HEK293 (cell line): Measurements from ENCODE around the gene MTCL1.

Source experiments
- CTCF ChIA-PET: fragments of 350-600 bp; formaldehyde crosslinking; extraction: SDS; loops from one replicate; lab custom pipeline; 2021; ENCODE audit warnings: antibody characterized with exemption; lab: Yijun Ruan, JAX
- POLR2A ChIA-PET: fragments of 300-600 bp; formaldehyde crosslinking; extraction: SDS; loops from one replicate; lab custom pipeline; 2020; ENCODE audit warnings: antibody characterized with exemption, inconsistent platforms; lab: Yijun Ruan, JAX
- H3K27ac ChIP-seq: fragments of 200-500 bp; sonication (Bioruptor generic); 2 replicates; pipeline ENCODE4 v1.5.1; 2014; ENCODE audit warnings: low read depth, low read length, control low read depth, inconsistent platforms; ENCODE audit errors: extremely low read depth
- H3K36me3 ChIP-seq, 2 experiments: fragments of 200-500 bp in 1 of 2; sonication (Bioruptor generic) in 1 of 2; 1 replicate in 1 of 2; 2 replicates in 1 of 2; pipeline ENCODE4 v1.5.1; 2014 to 2017; ENCODE audit warnings: inconsistent platforms in 2 of 2, low read length in 2 of 2; ENCODE audit not compliant: control insufficient read depth in 2 of 2, insufficient read depth in 1 of 2
- H3K4me1 ChIP-seq: fragments of 200-500 bp; sonication (Bioruptor generic); 2 replicates; pipeline ENCODE4 v1.5.1; 2014; ENCODE audit warnings: mild to moderate bottlenecking, low read length, inconsistent platforms; ENCODE audit not compliant: control insufficient read depth, insufficient read depth
- H3K4me3 ChIP-seq: 2 replicates; pipeline ENCODE4 v1.5.1; 2011; ENCODE audit warnings: low read depth, mild to moderate bottlenecking, control low read depth, low read length, moderate library complexity
- H3K9me3 ChIP-seq: fragments of 200-500 bp; sonication (Bioruptor generic); 2 replicates; pipeline ENCODE4 v1.5.1; 2014; ENCODE audit warnings: low read depth, low read length, inconsistent platforms; ENCODE audit not compliant: control insufficient read depth, insufficient read depth
- MEIS1 ChIP-seq: sonication (generic); formaldehyde crosslinking; IDR thresholded peaks from 2 replicates; pipeline ENCODE4 v1.8.1; 2022; ENCODE audit warnings: missing genetic modification reagents, mild to moderate bottlenecking, borderline replicate concordance
- PRDM6 ChIP-seq: fragments of 450-650 bp; formaldehyde crosslinking; IDR thresholded peaks from 2 replicates; pipeline ENCODE4 v1.5.1; 2017; ENCODE audit warnings: missing biosample characterization, missing genetic modification characterization
- SCRT2 ChIP-seq: fragments of 450-650 bp; formaldehyde crosslinking; IDR thresholded peaks from 2 replicates; pipeline ENCODE4 v1.5.1; 2016; ENCODE audit warnings: missing biosample characterization, missing genetic modification characterization
- SETDB1 ChIP-seq: IDR thresholded peaks from one replicate; pipeline ENCODE4 v1.6.1; 2017; ENCODE audit warnings: mild to moderate bottlenecking, low read length, moderate library complexity, mixed read lengths; ENCODE audit not compliant: insufficient read length
- SP2 ChIP-seq: fragments of 450-650 bp; formaldehyde crosslinking; IDR thresholded peaks from 2 replicates; pipeline ENCODE4 v1.5.1; 2016; ENCODE audit warnings: missing biosample characterization, missing genetic modification characterization
- ZBTB44 ChIP-seq: fragments of 450-650 bp; IDR thresholded peaks from 2 replicates; pipeline ENCODE4 v1.5.1; 2018; ENCODE audit warnings: missing biosample characterization, mild to moderate bottlenecking, missing genetic modification characterization
- ZBTB49 ChIP-seq: fragments of 450-650 bp; formaldehyde crosslinking; IDR thresholded peaks from 2 replicates; pipeline ENCODE4 v1.5.1; 2016; ENCODE audit warnings: missing biosample characterization, missing genetic modification characterization, low read depth
- ZNF10 ChIP-seq: fragments of 450-650 bp; formaldehyde crosslinking; IDR thresholded peaks from 2 replicates; pipeline ENCODE4 v1.5.1; 2017; ENCODE audit warnings: missing biosample characterization, missing genetic modification characterization
- ZNF174 ChIP-seq: fragments of 450-650 bp; formaldehyde crosslinking; IDR thresholded peaks from 2 replicates; pipeline ENCODE4 v1.5.0; 2017; ENCODE audit warnings: missing biosample characterization, mild to moderate bottlenecking, missing genetic modification characterization
- ZNF175 ChIP-seq: fragments of 450-650 bp; formaldehyde crosslinking; IDR thresholded peaks from 2 replicates; pipeline ENCODE4 v1.5.1; 2016; ENCODE audit warnings: missing biosample characterization, missing genetic modification characterization
- ZNF184 ChIP-seq: fragments of 450-650 bp; IDR thresholded peaks from 2 replicates; pipeline ENCODE4 v1.5.1; 2018; ENCODE audit warnings: missing biosample characterization, mild to moderate bottlenecking, missing genetic modification characterization
- ZNF19 ChIP-seq: fragments of 450-650 bp; formaldehyde crosslinking; IDR thresholded peaks from 2 replicates; pipeline ENCODE4; 2016; ENCODE audit warnings: missing biosample characterization, missing genetic modification characterization, low read depth
- ZNF214 ChIP-seq: fragments of 450-650 bp; formaldehyde crosslinking; IDR thresholded peaks from 2 replicates; pipeline ENCODE4 v1.5.1; 2017; ENCODE audit warnings: missing biosample characterization, mild to moderate bottlenecking, missing genetic modification characterization, borderline replicate concordance
- ZNF223 ChIP-seq: fragments of 450-650 bp; formaldehyde crosslinking; IDR thresholded peaks from 2 replicates; pipeline ENCODE4 v1.5.1; 2016; ENCODE audit warnings: missing biosample characterization, missing genetic modification characterization
- ZNF274 ChIP-seq, 2 experiments: fragments of 200-500 bp in 1 of 2; fragments of 450-650 bp in 1 of 2; sonication (Bioruptor generic) in 1 of 2; formaldehyde crosslinking in 1 of 2; IDR thresholded peaks; 2 replicates each; pipeline versions ENCODE4 v1.5.1 to v1.6.1; 2014 to 2016; ENCODE audit warnings: borderline replicate concordance in 1 of 2, inconsistent platforms in 1 of 2, low read length in 1 of 2, missing biosample characterization in 1 of 2, missing genetic modification characterization in 1 of 2
- ZNF354C ChIP-seq: fragments of 450-650 bp; formaldehyde crosslinking; IDR thresholded peaks from 2 replicates; pipeline ENCODE4 v1.5.1; 2016; ENCODE audit warnings: missing biosample characterization, missing genetic modification characterization, low read depth, borderline replicate concordance
- ZNF416 ChIP-seq: fragments of 450-650 bp; formaldehyde crosslinking; IDR thresholded peaks from 2 replicates; pipeline ENCODE4 v1.5.1; 2016; ENCODE audit warnings: missing biosample characterization, missing genetic modification characterization
- ZNF529 ChIP-seq: fragments of 450-650 bp; formaldehyde crosslinking; IDR thresholded peaks from 2 replicates; pipeline ENCODE4 v1.5.1; 2017; ENCODE audit warnings: missing genetic modification characterization, missing biosample characterization; ENCODE audit not compliant: insufficient replicate concordance
- ZNF585B ChIP-seq: fragments of 450-650 bp; formaldehyde crosslinking; IDR thresholded peaks from 2 replicates; pipeline ENCODE4 v1.5.1; 2016; ENCODE audit warnings: missing biosample characterization, missing genetic modification characterization
- ZNF843 ChIP-seq: fragments of 450-650 bp; formaldehyde crosslinking; IDR thresholded peaks from 2 replicates; pipeline ENCODE4 v1.5.1; 2016; ENCODE audit warnings: missing biosample characterization, missing genetic modification characterization
- ZXDB ChIP-seq: fragments of 450-650 bp; formaldehyde crosslinking; IDR thresholded peaks from 2 replicates; pipeline ENCODE4 v1.5.1; 2016; ENCODE audit warnings: missing biosample characterization, missing genetic modification characterization
- TF ChIP-seq, protein P1 (sequence below): fragments of 450-650 bp; formaldehyde crosslinking; IDR thresholded peaks from 2 replicates; pipeline ENCODE4 v1.5.1; 2017; ENCODE audit warnings: missing biosample characterization, missing genetic modification characterization
- TF ChIP-seq, protein P2 (sequence below): fragments of 450-650 bp; formaldehyde crosslinking; IDR thresholded peaks from 2 replicates; pipeline ENCODE4 v1.5.1; 2016; ENCODE audit warnings: missing biosample characterization, missing genetic modification characterization, borderline replicate concordance
- TF ChIP-seq, protein P3 (sequence below): fragments of 450-650 bp; formaldehyde crosslinking; IDR thresholded peaks from 2 replicates; pipeline ENCODE4 v1.5.1; 2017; ENCODE audit warnings: missing biosample characterization, missing genetic modification characterization

Gene MTCL1

DNA sequence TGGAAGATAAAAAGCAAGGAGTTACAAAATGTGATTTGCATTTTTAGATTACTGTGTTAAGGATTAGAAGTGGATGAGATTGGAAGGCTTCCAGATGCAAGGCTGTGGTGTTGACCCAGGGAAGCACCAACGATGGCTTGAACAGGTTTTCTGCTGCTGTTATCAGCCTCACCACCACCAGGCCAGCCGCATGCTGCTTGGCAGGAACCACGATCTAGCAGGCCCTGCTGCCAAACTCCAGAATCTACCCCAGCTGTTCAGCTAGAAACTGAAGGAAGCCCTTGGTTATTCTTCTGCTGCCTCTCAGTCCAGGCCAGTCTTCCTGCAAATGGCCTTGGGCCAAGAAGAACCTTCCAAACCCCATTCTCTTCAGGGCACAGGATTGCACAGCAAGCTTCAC, 133.9 kb downstream of the MTCL1 start:
- Histone ChIP-seq H3K9me3 (no peaks in the 10 kb centered on the region), H3K27ac (no peak overlapping the region), H3K36me3 (no peaks in the 10 kb centered on the region), H3K4me3 (no peak overlapping the region), H3K4me1 (no peaks in the 10 kb centered on the region)
- ChIA-PET CTCF (interaction anchor here (0.6 to 0.8 kb wide), 2 partner anchors 8 to 88 kb away, joined by 3 read pairs; no protein-coding TSS in a partner anchor), POLR2A (no interaction called here)
- no peak for TF ChIP-seq ZNF354C (tag by site-specific recombination)
- TF ChIP-seq ZNF175 (tag by site-specific recombination): no peak
- no peak for TF ChIP-seq ZNF10
- no peak for TF ChIP-seq MEIS1 (CRISPR knock-in tag)
- no peak for TF ChIP-seq SETDB1
- TF ChIP-seq PRDM6 (tag by site-specific recombination): no peak
- TF ChIP-seq, protein P1, sequence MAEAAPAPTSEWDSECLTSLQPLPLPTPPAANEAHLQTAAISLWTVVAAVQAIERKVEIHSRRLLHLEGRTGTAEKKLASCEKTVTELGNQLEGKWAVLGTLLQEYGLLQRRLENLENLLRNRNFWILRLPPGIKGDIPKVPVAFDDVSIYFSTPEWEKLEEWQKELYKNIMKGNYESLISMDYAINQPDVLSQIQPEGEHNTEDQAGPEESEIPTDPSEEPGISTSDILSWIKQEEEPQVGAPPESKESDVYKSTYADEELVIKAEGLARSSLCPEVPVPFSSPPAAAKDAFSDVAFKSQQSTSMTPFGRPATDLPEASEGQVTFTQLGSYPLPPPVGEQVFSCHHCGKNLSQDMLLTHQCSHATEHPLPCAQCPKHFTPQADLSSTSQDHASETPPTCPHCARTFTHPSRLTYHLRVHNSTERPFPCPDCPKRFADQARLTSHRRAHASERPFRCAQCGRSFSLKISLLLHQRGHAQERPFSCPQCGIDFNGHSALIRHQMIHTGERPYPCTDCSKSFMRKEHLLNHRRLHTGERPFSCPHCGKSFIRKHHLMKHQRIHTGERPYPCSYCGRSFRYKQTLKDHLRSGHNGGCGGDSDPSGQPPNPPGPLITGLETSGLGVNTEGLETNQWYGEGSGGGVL (tag by site-specific recombination): no peak
- TF ChIP-seq, protein P2, sequence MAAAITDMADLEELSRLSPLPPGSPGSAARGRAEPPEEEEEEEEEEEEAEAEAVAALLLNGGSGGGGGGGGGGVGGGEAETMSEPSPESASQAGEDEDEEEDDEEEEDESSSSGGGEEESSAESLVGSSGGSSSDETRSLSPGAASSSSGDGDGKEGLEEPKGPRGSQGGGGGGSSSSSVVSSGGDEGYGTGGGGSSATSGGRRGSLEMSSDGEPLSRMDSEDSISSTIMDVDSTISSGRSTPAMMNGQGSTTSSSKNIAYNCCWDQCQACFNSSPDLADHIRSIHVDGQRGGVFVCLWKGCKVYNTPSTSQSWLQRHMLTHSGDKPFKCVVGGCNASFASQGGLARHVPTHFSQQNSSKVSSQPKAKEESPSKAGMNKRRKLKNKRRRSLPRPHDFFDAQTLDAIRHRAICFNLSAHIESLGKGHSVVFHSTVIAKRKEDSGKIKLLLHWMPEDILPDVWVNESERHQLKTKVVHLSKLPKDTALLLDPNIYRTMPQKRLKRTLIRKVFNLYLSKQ (tag by site-specific recombination): no peak

DNA sequence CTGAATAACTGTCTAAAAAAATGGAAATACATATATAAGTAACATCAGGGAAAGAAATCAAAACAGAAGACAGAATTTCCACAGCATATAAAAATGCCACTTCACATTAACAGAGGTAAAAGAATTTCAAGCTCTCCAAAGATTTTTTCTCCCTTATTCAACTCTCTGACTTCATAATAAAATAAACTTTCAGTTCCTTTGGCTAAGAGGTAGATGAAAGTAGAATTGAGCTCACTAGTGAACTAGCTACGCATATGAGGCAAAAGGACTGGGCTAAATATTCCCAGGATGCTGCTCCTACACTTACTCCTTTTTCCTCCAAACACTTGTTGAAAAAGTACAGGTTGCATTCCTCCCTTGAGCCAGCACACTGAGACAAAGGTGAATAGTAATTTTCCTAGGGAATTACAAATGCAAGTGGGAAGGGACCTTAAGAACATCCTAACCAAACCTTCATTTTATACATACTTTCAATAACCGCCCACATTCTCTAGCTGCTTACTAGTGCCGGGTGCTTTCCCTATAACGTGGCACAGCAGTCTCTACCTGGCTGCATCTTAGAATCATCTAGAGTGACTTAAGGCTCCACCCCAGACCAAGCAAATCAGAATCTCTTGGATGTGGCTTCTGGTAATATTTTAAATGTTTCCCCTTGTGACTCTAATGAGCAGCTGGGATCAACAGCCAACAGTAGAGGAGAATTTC, 136.6 kb downstream of the MTCL1 start:
- Histone ChIP-seq H3K36me3 (no peaks in the 10 kb centered on the region), H3K27ac (no peak overlapping the region), H3K4me1 (no peaks in the 10 kb centered on the region), H3K4me3 (no peak overlapping the region), H3K9me3 (no peaks in the 10 kb centered on the region)
- ChIA-PET CTCF (interaction anchor here (0.6 to 1.4 kb wide), 4 partner anchors 10 to 145 kb away, joined by 3 to 4 read pairs (median 3); no protein-coding TSS in a partner anchor), POLR2A (interaction anchor here (0.6 kb wide), 1 partner anchor 508 kb away, joined by 3 read pairs; no protein-coding TSS in a partner anchor)
- TF ChIP-seq ZBTB49 (tag by site-specific recombination) (no peak), ZNF585B (tag by site-specific recombination) (no peak), ZNF843 (tag by site-specific recombination) (no peak), ZNF174 (tag by site-specific recombination) (no peak), ZNF529 (tag by site-specific recombination) (no peak), SP2 (tag by site-specific recombination) (no peak), ZNF19 (tag by site-specific recombination) (no peak), ZNF274 (IDR thresholded peaks at IDR 0.05; ENCODE audit: low read length) (no peak), ZNF274 (tag by site-specific recombination; IDR thresholded peaks at IDR 0.05; ENCODE audit: borderline replicate concordance) (no peak), ZNF416 (tag by site-specific recombination) (no peak), SCRT2 (no peak), ZNF214 (no peak), ZNF223 (no peak), ZNF184 (tag by site-specific recombination) (no peak), ZBTB44 (tag by site-specific recombination) (no peak), ZXDB (tag by site-specific recombination) (no peak)
- TF ChIP-seq, protein P3, sequence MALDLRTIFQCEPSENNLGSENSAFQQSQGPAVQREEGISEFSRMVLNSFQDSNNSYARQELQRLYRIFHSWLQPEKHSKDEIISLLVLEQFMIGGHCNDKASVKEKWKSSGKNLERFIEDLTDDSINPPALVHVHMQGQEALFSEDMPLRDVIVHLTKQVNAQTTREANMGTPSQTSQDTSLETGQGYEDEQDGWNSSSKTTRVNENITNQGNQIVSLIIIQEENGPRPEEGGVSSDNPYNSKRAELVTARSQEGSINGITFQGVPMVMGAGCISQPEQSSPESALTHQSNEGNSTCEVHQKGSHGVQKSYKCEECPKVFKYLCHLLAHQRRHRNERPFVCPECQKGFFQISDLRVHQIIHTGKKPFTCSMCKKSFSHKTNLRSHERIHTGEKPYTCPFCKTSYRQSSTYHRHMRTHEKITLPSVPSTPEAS (tag by site-specific recombination): no peak
